Peyer's patch (tissue), 4 donors: ENCODE measurements around the gene ALPK1.
"Not testable (repeated sequence)": the region's sequence is repeated elsewhere in the genome, so short reads cannot be mapped to it uniquely, and the experiment has no call there.

Experiments used
- CTCF ChIP-seq, 6 experiments: fragments of 450-650 bp in 4 of 6; fragments of 200-600 bp in 2 of 6; sonication (generic) in 1 of 6; IDR thresholded peaks; one replicate each; pipeline ENCODE4 v1.5.1; 2017 to 2019; ENCODE audit warnings: antibody characterized with exemption in 6 of 6, mild to moderate bottlenecking in 3 of 6, moderate library complexity in 1 of 6
- POLR2A ChIP-seq, 2 donors: fragments of 450-650 bp; IDR thresholded peaks; one replicate each; pipeline ENCODE4 v1.5.1; 2017; ENCODE audit warnings: antibody characterized with exemption in 2 of 2, mild to moderate bottlenecking in 2 of 2, moderate library complexity in 2 of 2

GRCh38 chr4:112309263-112309791, 12.2 kb downstream of the ALPK1 start:
- not testable (repeated sequence) for TF ChIP-seq CTCF, POLR2A (IDR thresholded peaks at IDR 0.05)
